Neural cell (in vitro differentiated cells): ENCODE results near the gene RASSF4. TPM values are rescaled to one million over a fixed set of nuclear protein-coding genes. Genes with fewer than 3 reads are reported as not detected.

Experiments
- H2AFZ ChIP-seq: fragments of 200-600, 300-800 bp; sonication (generic), shearing (Covaris generic); 2 replicates; pipeline ENCODE4 v1.6.0; 2014; ENCODE audit warnings: low read depth, mild to moderate bottlenecking, antibody characterized with exemption, low read length, moderate library complexity
- H3F3A ChIP-seq: fragments of 200-600 bp; shearing (Covaris generic); 2 replicates; pipeline ENCODE4 v1.6.1; 2016; ENCODE audit warnings: mild to moderate bottlenecking, moderate library complexity, mixed read lengths, antibody characterized with exemption, low read length; ENCODE audit not compliant: insufficient read depth, poor library complexity, severe bottlenecking
- H3K27ac ChIP-seq: fragments of 200-600, 300-800 bp; sonication (generic), shearing (Covaris generic); 2 replicates; pipeline ENCODE4 v1.5.1; 2014; ENCODE audit warnings: mild to moderate bottlenecking, low read length, moderate library complexity
- H3K27me3 ChIP-seq: fragments of 300-800, 200-600 bp; sonication (generic), shearing (Covaris generic); 2 replicates; pipeline ENCODE4 v1.6.0; 2014; ENCODE audit warnings: mild to moderate bottlenecking, low read depth, low read length, moderate library complexity; ENCODE audit not compliant: insufficient read depth
- H3K36me3 ChIP-seq: fragments of 300-800, 200-600 bp; sonication (generic), shearing (Covaris generic); 2 replicates; pipeline ENCODE4 v1.5.1; 2014; ENCODE audit warnings: mild to moderate bottlenecking, antibody characterized with exemption, low read length, moderate library complexity; ENCODE audit not compliant: insufficient read depth
- H3K4me2 ChIP-seq: fragments of 300-800, 200-600 bp; sonication (generic), shearing (Covaris generic); 2 replicates; pipeline ENCODE4 v1.6.0; 2014; ENCODE audit warnings: mild to moderate bottlenecking, low read length
- H3K4me3 ChIP-seq: fragments of 300-800, 200-600 bp; sonication (generic), shearing (Covaris generic); 2 replicates; pipeline ENCODE4 v1.5.1; 2014; ENCODE audit warnings: mild to moderate bottlenecking, low read length, moderate library complexity
- H3K79me2 ChIP-seq: fragments of 200-600 bp; shearing (Covaris generic); replicated peaks from 2 replicates; pipeline ENCODE4 v1.6.0; 2014; ENCODE audit warnings: mild to moderate bottlenecking, low read length, moderate library complexity; ENCODE audit not compliant: insufficient read depth
- H3K9ac ChIP-seq: fragments of 300-800, 200-600 bp; sonication (generic), shearing (Covaris generic); 2 replicates; pipeline ENCODE4 v1.6.1; 2016; ENCODE audit warnings: mild to moderate bottlenecking, low read length, mixed read lengths
- H3K9me2 ChIP-seq: fragments of 200-600 bp; shearing (Covaris generic); 2 replicates; pipeline ENCODE4 v1.6.1; 2016; ENCODE audit warnings: mild to moderate bottlenecking, low read length, mixed read lengths; ENCODE audit not compliant: insufficient read depth
- H3K9me3 ChIP-seq: fragments of 200-600, 300-800 bp; sonication (generic), shearing (Covaris generic); 2 replicates; pipeline ENCODE4 v1.6.1; 2016; ENCODE audit warnings: mild to moderate bottlenecking, mixed run types, low read length, moderate library complexity, mixed read lengths
- H4K20me1 ChIP-seq: fragments of 200-600 bp; shearing (Covaris generic); 2 replicates; pipeline ENCODE4 v1.6.1; 2016; ENCODE audit warnings: mild to moderate bottlenecking, mixed run types; ENCODE audit not compliant: insufficient read depth
- CTCF ChIP-seq: fragments of 450-650 bp; IDR thresholded peaks from 2 replicates; pipeline ENCODE4 v1.5.1; 2014; ENCODE audit warnings: antibody characterized with exemption, mild to moderate bottlenecking, moderate library complexity; ENCODE audit not compliant: poor library complexity, severe bottlenecking
- EP300 ChIP-seq: fragments of 450-650 bp; conservative IDR thresholded peaks from 2 replicates; pipeline ENCODE4 v1.6.1; 2014; ENCODE audit warnings: antibody characterized with exemption, mild to moderate bottlenecking, moderate library complexity; ENCODE audit not compliant: poor library complexity, severe bottlenecking
- EZH2 ChIP-seq: fragments of 200-600, 300-800 bp; shearing (Covaris generic), sonication (generic); IDR thresholded peaks from 2 replicates; pipeline ENCODE4 v1.6.1; 2014; ENCODE audit warnings: antibody characterized with exemption, low read length, borderline replicate concordance, mild to moderate bottlenecking; ENCODE audit not compliant: insufficient read depth, poor library complexity, severe bottlenecking
- MXI1 ChIP-seq: fragments of 450-650 bp; conservative IDR thresholded peaks from 2 replicates; pipeline ENCODE4 v1.6.1; 2014; ENCODE audit warnings: antibody characterized with exemption, mild to moderate bottlenecking; ENCODE audit not compliant: poor library complexity, severe bottlenecking
- POLR2AphosphoS5 ChIP-seq: IDR thresholded peaks from 2 replicates; pipeline ENCODE4 v1.6.1; 2012
- RAD21 ChIP-seq: fragments of 450-650 bp; conservative IDR thresholded peaks from 2 replicates; pipeline ENCODE4 v1.6.1; 2014; ENCODE audit warnings: antibody characterized with exemption, mild to moderate bottlenecking, moderate library complexity
- REST ChIP-seq: IDR thresholded peaks from 2 replicates; pipeline ENCODE4 v1.6.1; 2012; ENCODE audit warnings: borderline replicate concordance
- SMC3 ChIP-seq: fragments of 450-650 bp; conservative IDR thresholded peaks from 2 replicates; pipeline ENCODE4 v1.6.1; 2014; ENCODE audit warnings: antibody characterized with exemption, mild to moderate bottlenecking, moderate library complexity; ENCODE audit not compliant: poor library complexity
- TAF1 ChIP-seq: IDR thresholded peaks from 2 replicates; pipeline ENCODE4 v1.6.1; 2012; ENCODE audit warnings: low read depth
- polyA plus RNA-seq: library from polyadenylated mRNA; depleted of rRNA; stranded (reverse); fragments of >200 nt; gene quantifications from 2 replicates; pipeline ENCODE4 v1.2.3, GENCODE V29; 2014

Gene RASSF4
- polyA plus RNA-seq, 1 donor from 2014 or later, result 10.2 TPM

- H3K4me3 ChIP-seq, result no peak overlapping the region
- no peaks in the 10 kb centered on the region for H4K20me1 ChIP-seq
- H3F3A ChIP-seq, result no peaks in the 10 kb centered on the region
- no peak for TF ChIP-seq CTCF
- no peak for TF ChIP-seq POLR2AphosphoS5
- TF ChIP-seq REST, result no peak
- no peak for TF ChIP-seq EZH2
- no peak for TF ChIP-seq RAD21
- no peak for TF ChIP-seq MXI1
- no peak for TF ChIP-seq TAF1
- TF ChIP-seq EP300, result no peak
- no peak for TF ChIP-seq SMC3
- H3K27ac ChIP-seq, result no peak overlapping the region
- no peak overlapping the region for H3K9ac ChIP-seq
- H3K27me3 ChIP-seq, result no peaks in the 10 kb centered on the region
- H3K9me3 ChIP-seq, result no peaks in the 10 kb centered on the region
- H3K36me3 ChIP-seq, result no peaks in the 10 kb centered on the region
- no peaks in the 10 kb centered on the region for H3K79me2 ChIP-seq
- H3K4me2 ChIP-seq, result no peak overlapping the region
- H2AFZ ChIP-seq, result no peak overlapping the region
- no peaks in the 10 kb centered on the region for H3K9me2 ChIP-seq
Observed at GRCh38 chr10:44983066-44983894, 23.7 kb downstream of the RASSF4 start.

DNA sequence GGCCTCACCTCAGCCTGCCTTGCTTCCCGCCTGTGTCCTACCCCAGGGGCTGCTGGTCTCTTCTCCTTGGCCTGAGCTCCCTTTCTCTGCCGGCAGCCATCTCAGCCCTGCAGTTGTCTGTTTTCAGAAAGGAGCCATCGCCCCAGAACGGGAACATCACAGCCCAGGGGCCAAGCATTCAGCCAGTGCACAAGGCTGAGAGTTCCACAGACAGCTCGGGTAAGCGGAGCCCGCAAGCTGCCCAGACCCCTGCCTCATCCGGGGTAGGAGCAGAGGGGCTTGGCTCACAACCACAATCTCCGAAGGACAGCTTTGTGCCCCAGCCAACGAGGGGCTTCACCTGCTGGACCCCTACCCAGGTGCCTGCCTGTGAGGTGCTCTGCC lies 24.3 kb downstream of the RASSF4 start:
- Histone ChIP-seq H3K9me2 (no peaks in the 10 kb centered on the region), H3K4me3 (no peak overlapping the region), H3K27me3 (no peaks in the 10 kb centered on the region), H3K79me2 (no peaks in the 10 kb centered on the region), H3F3A (no peaks in the 10 kb centered on the region), H3K36me3 (no peaks in the 10 kb centered on the region), H3K9ac (no peak overlapping the region), H3K27ac (no peak overlapping the region), H3K9me3 (no peaks in the 10 kb centered on the region), H4K20me1 (no peaks in the 10 kb centered on the region), H3K4me2 (no peak overlapping the region), H2AFZ (no peak overlapping the region)
- TF ChIP-seq EZH2 (no peak), REST (no peak), TAF1 (no peak), SMC3 (no peak), POLR2AphosphoS5 (no peak), EP300 (no peak), RAD21 (no peak), CTCF (no peak), MXI1 (no peak)
